ENCODE results near the gene ZFPL1.

GRCh38 chr11:65135633-65136145 lies 51.7 kb downstream of the ZFPL1 start:
- no peak for TF ChIP-seq CTCF (IDR thresholded peaks at IDR 0.05; ENCODE audit: insufficient read depth, low read depth, low read length)
- TF ChIP-seq EZH2 (IDR thresholded peaks at IDR 0.05; ENCODE audit: insufficient read depth, low read length): no peak

Data from astrocyte (in vitro differentiated cells and primary cell).